ENCODE results near the gene GSPT2. TPM values are rescaled to one million over a fixed set of nuclear protein-coding genes. Genes with fewer than 3 reads are reported as not detected.

Gene GSPT2
- 27.9 TPM for total RNA-seq

GRCh38 chrX:51743179-51743957 is at the start of gene GSPT2:
TSS of gene GSPT2 (plus strand) at chrX:51743442. CDS start at chrX:51743627, 185 bp downstream.

GRCh38 chrX:51710277-51711164 is 32.7 kb upstream of the GSPT2 start, which contains the start of gene CENPVL1:
TSS of gene CENPVL1 (plus strand) at chrX:51710512. CDS start at chrX:51710512, 0 bp downstream.

Other genes starting within 250 kb of the GSPT2 start
- 71.0 TPM for gene NUDT11, start 246.8 kb upstream of the GSPT2 start, total RNA-seq
- 10.4 TPM for gene CENPVL3, start 124.5 kb upstream of the GSPT2 start, total RNA-seq
- 6.7 TPM for gene CENPVL2, start 60.6 kb upstream of the GSPT2 start, total RNA-seq
- gene CENPVL1, start 32.9 kb upstream of the GSPT2 start, total RNA-seq: 6.7 TPM
- 197 TPM for gene MAGED1, start 150.2 kb downstream of the GSPT2 start, total RNA-seq

Measured in diencephalon (tissue), 1 donor.